ENCODE measurements around the gene MAMDC4.

- no peak for TF ChIP-seq CTCF (IDR thresholded peaks at IDR 0.05; ENCODE audit: low read length)
- TF ChIP-seq EZH2 (IDR thresholded peaks at IDR 0.05; ENCODE audit: borderline replicate concordance, low read length) = no peak
These were observed 16.8 kb upstream of the MAMDC4 start for GRCh38 chr9:136835162-136835931.

All from OCI-LY1 (cell line).